Measurements from ENCODE around the gene SFMBT1.

SFMBT1 gene

GRCh38 chr3:52881871-52882270 is 164.0 kb downstream of the SFMBT1 start:
- no peak for DNase-seq (ENCODE audit: low read depth)

GRCh38 chr3:52880474-52880873 is 165.4 kb downstream of the SFMBT1 start:
- no peak for DNase-seq (ENCODE audit: low read depth)

- no peak for DNase-seq (ENCODE audit: low read depth)
These were observed 165.8 kb downstream of the SFMBT1 start for GRCh38 chr3:52880047-52880446.

- no peak for DNase-seq (ENCODE audit: low read depth)
These were observed 166.3 kb downstream of the SFMBT1 start for GRCh38 chr3:52879581-52879980.

GRCh38 chr3:52879090-52879489 is 166.8 kb downstream of the SFMBT1 start:
- no peak for DNase-seq (ENCODE audit: low read depth)

GRCh38 chr3:52877085-52877484 is 168.8 kb downstream of the SFMBT1 start:
- DNase-seq (ENCODE audit: low read depth) = no peak

- no peak for DNase-seq (ENCODE audit: low read depth)
These were observed 170.8 kb downstream of the SFMBT1 start for GRCh38 chr3:52874864-52875587.

GRCh38 chr3:52874160-52874701 is 171.6 kb downstream of the SFMBT1 start:
- DNase-seq (ENCODE audit: low read depth) = no peak

GRCh38 chr3:52873433-52874159 is 172.3 kb downstream of the SFMBT1 start:
- no peak for DNase-seq (ENCODE audit: low read depth)

- DNase-seq (ENCODE audit: low read depth) = no peak
These were observed 173.6 kb downstream of the SFMBT1 start for GRCh38 chr3:52872245-52872644.

GRCh38 chr3:52871761-52872160 is 174.1 kb downstream of the SFMBT1 start:
- no peak for DNase-seq (ENCODE audit: low read depth)

GRCh38 chr3:52870471-52870870 is 175.4 kb downstream of the SFMBT1 start:
- no peak for DNase-seq (ENCODE audit: low read depth)

GRCh38 chr3:52866427-52866826 is 179.4 kb downstream of the SFMBT1 start:
- no peak for DNase-seq (ENCODE audit: low read depth)

- no peak for DNase-seq (ENCODE audit: low read depth)
These were observed 179.9 kb downstream of the SFMBT1 start for GRCh38 chr3:52865994-52866393.

- DNase-seq (ENCODE audit: low read depth) = no peak
These were observed 185.5 kb downstream of the SFMBT1 start for GRCh38 chr3:52860424-52860768.

GRCh38 chr3:52859686-52860423 is 186.0 kb downstream of the SFMBT1 start:
- no peak for DNase-seq (ENCODE audit: low read depth)

GRCh38 chr3:52857864-52858263 is 188.0 kb downstream of the SFMBT1 start:
- no peak for DNase-seq (ENCODE audit: low read depth)

GRCh38 chr3:52857133-52857532 is 188.7 kb downstream of the SFMBT1 start:
- no peak for DNase-seq (ENCODE audit: low read depth)

GRCh38 chr3:52856666-52857065 is 189.2 kb downstream of the SFMBT1 start:
- no peak for DNase-seq (ENCODE audit: low read depth)

GRCh38 chr3:52854013-52854412 is 191.9 kb downstream of the SFMBT1 start:
- DNase-seq (ENCODE audit: low read depth) = no peak
